Measurements from ENCODE around the gene CERS6.

CERS6 gene

GRCh38 chr2:168432100-168432499, 24.0 kb upstream of the CERS6 start:
- Mint-ChIP-seq H3K9me3 (no peaks in the 10 kb centered on the region), H3K27me3 (ENCODE audit: low read depth) (no peaks in the 10 kb centered on the region), H3K4me1 (ENCODE audit: low read depth) (peaks cover 45% of the 10 kb centered on the region), H3K4me3 (peak overlapping the region; percentile 25), H3K36me3 (ENCODE audit: low read depth) (peaks cover 3% of the 10 kb centered on the region), H3K27ac (peak overlapping the region; percentile 11)
- no peak for DNase-seq (ENCODE audit: low spot score)

DNA sequence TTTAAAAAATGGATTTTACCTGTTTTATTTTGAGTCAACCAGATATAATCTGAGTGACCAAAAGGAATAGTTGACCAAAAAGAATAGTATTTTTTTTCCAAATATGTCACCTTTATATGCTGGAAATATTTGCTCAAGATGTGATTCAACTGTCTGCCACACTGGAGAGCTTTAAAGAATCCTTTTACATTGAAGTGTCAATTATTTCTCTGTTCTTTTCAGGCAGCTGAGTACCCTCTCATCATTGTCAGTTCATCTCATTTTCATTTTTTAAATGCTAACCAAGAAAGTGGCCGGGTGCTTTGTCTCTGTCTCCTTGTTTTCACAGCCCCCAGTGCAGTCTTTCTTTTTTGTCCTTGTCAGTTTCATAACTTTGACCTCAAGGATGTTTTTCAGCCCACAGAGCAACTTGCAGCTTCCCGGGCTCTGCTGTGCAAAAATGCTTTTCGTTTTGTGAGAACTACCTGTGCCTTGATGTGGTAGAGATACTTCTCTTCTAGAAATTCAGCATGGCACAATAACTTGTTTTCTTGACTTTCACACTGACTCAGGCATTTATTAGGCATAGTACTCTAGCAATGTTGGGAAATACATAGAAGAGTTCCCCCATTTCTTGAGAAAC, 23.4 kb upstream of the CERS6 start:
- peaks cover 42% of the 10 kb centered on the region for H3K4me1 Mint-ChIP-seq (ENCODE audit: low read depth)
- H3K4me3 Mint-ChIP-seq: peak overlapping the region; percentile 70
- peak overlapping the region; percentile 73 for H3K27ac Mint-ChIP-seq
- peaks cover 3% of the 10 kb centered on the region for H3K36me3 Mint-ChIP-seq (ENCODE audit: low read depth)
- H3K9me3 Mint-ChIP-seq: no peaks in the 10 kb centered on the region
- H3K27me3 Mint-ChIP-seq (ENCODE audit: low read depth): no peaks in the 10 kb centered on the region
- DNase-seq (ENCODE audit: low spot score): peak; percentile 54

- Mint-ChIP-seq H3K4me1 (ENCODE audit: low read depth) (peaks cover 40% of the 10 kb centered on the region), H3K4me3 (peak overlapping the region; percentile 51), H3K36me3 (ENCODE audit: low read depth) (peaks cover 3% of the 10 kb centered on the region), H3K27ac (no peak overlapping the region), H3K27me3 (ENCODE audit: low read depth) (no peaks in the 10 kb centered on the region), H3K9me3 (no peaks in the 10 kb centered on the region)
- no peak for DNase-seq (ENCODE audit: low spot score)
Observed at GRCh38 chr2:168433527-168433926, 22.5 kb upstream of the CERS6 start.

GRCh38 chr2:168434146-168434545, 21.9 kb upstream of the CERS6 start:
- DNase-seq (ENCODE audit: low spot score): no peak
- Mint-ChIP-seq H3K9me3 (no peaks in the 10 kb centered on the region), H3K27me3 (ENCODE audit: low read depth) (no peaks in the 10 kb centered on the region), H3K4me1 (ENCODE audit: low read depth) (peaks cover 40% of the 10 kb centered on the region), H3K27ac (no peak overlapping the region), H3K4me3 (no peak overlapping the region), H3K36me3 (ENCODE audit: low read depth) (peaks cover 3% of the 10 kb centered on the region)

GRCh38 chr2:168436840-168437239, 19.2 kb upstream of the CERS6 start:
- H3K27me3 Mint-ChIP-seq (ENCODE audit: low read depth): no peaks in the 10 kb centered on the region
- H3K9me3 Mint-ChIP-seq: no peaks in the 10 kb centered on the region
- H3K4me3 Mint-ChIP-seq: no peak overlapping the region
- no peak for DNase-seq (ENCODE audit: low spot score)
- H3K27ac Mint-ChIP-seq: no peak overlapping the region
- peaks cover 31% of the 10 kb centered on the region for H3K4me1 Mint-ChIP-seq (ENCODE audit: low read depth)
- H3K36me3 Mint-ChIP-seq (ENCODE audit: low read depth): no peaks in the 10 kb centered on the region

- no peak for DNase-seq (ENCODE audit: low spot score)
- Mint-ChIP-seq H3K4me3 (no peak overlapping the region), H3K4me1 (ENCODE audit: low read depth) (peaks cover 16% of the 10 kb centered on the region), H3K27ac (no peak overlapping the region), H3K36me3 (ENCODE audit: low read depth) (no peaks in the 10 kb centered on the region), H3K27me3 (ENCODE audit: low read depth) (no peaks in the 10 kb centered on the region), H3K9me3 (peaks cover under 1% of the 10 kb centered on the region)
Observed at GRCh38 chr2:168438553-168438952, 17.5 kb upstream of the CERS6 start.

GRCh38 chr2:168439536-168439935, 16.5 kb upstream of the CERS6 start:
- H3K4me1 Mint-ChIP-seq (ENCODE audit: low read depth): peaks cover 9% of the 10 kb centered on the region
- peaks cover 3% of the 10 kb centered on the region for H3K36me3 Mint-ChIP-seq (ENCODE audit: low read depth)
- H3K27me3 Mint-ChIP-seq (ENCODE audit: low read depth): no peaks in the 10 kb centered on the region
- no peak overlapping the region for H3K27ac Mint-ChIP-seq
- no peak for DNase-seq (ENCODE audit: low spot score)
- peaks cover 11% of the 10 kb centered on the region for H3K9me3 Mint-ChIP-seq
- no peak overlapping the region for H3K4me3 Mint-ChIP-seq

DNA sequence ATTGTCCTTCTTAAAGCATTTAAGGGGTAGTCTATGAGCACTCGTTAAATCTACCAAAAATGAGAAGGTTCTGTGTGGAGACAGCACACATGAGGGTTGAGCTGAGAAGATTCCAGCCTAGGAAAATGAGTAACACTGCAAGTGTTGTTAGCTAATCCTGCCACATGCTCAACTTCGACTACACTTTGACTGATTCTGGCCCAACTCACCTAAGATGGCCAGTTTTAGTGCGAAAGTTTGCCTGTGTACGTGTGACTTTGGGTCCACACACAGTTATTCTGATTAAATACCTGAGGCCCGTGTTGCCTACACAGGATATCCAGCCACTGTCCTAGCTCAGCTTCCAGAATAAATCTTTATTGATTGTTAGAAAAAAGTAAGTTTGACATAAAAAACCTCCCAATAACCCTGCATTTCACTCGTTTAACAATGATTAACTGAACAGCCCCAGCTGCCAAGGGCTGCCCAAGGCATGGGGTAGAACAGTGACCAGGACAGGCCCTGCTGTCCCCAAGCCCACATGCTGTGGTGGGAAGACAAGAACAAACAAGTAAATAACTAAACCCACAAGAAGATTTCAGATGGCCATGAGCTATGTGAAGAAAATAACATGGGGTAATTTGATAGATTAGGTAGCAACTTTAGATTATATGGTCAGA, 14.7 kb upstream of the CERS6 start:
- H3K4me3 Mint-ChIP-seq: no peak overlapping the region
- H3K27ac Mint-ChIP-seq: no peak overlapping the region
- peaks cover 6% of the 10 kb centered on the region for H3K4me1 Mint-ChIP-seq (ENCODE audit: low read depth)
- peaks cover 6% of the 10 kb centered on the region for H3K36me3 Mint-ChIP-seq (ENCODE audit: low read depth)
- no peaks in the 10 kb centered on the region for H3K27me3 Mint-ChIP-seq (ENCODE audit: low read depth)
- peaks cover 26% of the 10 kb centered on the region for H3K9me3 Mint-ChIP-seq
- DNase-seq (ENCODE audit: low spot score): no peak

GRCh38 chr2:168443818-168444217, 12.3 kb upstream of the CERS6 start:
- no peak for DNase-seq (ENCODE audit: low spot score)
- no peaks in the 10 kb centered on the region for H3K27me3 Mint-ChIP-seq (ENCODE audit: low read depth)
- peaks cover 31% of the 10 kb centered on the region for H3K9me3 Mint-ChIP-seq
- H3K4me3 Mint-ChIP-seq: no peak overlapping the region
- peaks cover 9% of the 10 kb centered on the region for H3K36me3 Mint-ChIP-seq (ENCODE audit: low read depth)
- H3K4me1 Mint-ChIP-seq (ENCODE audit: low read depth): no peaks in the 10 kb centered on the region
- no peak overlapping the region for H3K27ac Mint-ChIP-seq

DNA sequence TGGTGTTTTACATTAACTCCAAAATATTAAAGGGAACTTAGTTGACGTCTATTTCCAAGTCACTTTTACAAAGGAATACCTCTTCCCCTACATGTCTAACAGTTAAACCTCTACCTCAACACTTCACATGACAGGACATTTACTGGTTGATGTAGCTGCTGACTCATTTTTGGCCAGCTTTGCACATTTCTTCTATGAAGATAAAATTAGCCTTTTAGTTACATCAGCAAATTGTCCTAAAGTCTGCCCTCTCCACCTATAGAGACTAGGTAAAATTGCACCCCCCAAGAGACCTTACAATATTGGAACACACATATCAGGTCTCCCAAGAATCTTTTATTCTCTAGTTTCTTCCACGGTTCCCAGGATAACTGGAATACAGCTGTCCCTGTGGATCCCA, 10.1 kb upstream of the CERS6 start:
- Mint-ChIP-seq H3K36me3 (ENCODE audit: low read depth) (peaks cover 9% of the 10 kb centered on the region), H3K4me1 (ENCODE audit: low read depth) (peaks cover 4% of the 10 kb centered on the region), H3K27ac (no peak overlapping the region), H3K27me3 (ENCODE audit: low read depth) (no peaks in the 10 kb centered on the region), H3K4me3 (no peak overlapping the region), H3K9me3 (peaks cover 31% of the 10 kb centered on the region)
- DNase-seq (ENCODE audit: low spot score): no peak

DNA sequence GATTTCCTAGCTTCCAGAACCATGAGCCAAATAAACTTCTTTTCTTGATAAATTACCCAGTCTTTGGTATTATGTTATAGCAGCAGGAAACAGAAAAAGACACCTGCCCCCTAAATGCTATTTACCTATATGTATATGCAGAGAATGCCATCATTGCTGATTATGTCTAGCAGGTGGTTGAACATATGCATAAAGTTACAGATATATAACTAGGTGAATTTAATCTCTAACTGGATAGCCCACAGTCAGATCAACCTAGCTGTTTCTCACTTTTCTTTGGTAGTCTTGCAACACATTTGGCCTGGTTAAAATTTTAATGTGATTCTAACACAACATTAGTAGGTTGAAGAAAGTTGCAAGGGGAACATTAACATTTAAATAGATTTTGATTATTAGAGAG, 7.1 kb upstream of the CERS6 start:
- Mint-ChIP-seq H3K9me3 (peaks cover 26% of the 10 kb centered on the region), H3K27ac (no peak overlapping the region), H3K4me3 (no peak overlapping the region)

DNA sequence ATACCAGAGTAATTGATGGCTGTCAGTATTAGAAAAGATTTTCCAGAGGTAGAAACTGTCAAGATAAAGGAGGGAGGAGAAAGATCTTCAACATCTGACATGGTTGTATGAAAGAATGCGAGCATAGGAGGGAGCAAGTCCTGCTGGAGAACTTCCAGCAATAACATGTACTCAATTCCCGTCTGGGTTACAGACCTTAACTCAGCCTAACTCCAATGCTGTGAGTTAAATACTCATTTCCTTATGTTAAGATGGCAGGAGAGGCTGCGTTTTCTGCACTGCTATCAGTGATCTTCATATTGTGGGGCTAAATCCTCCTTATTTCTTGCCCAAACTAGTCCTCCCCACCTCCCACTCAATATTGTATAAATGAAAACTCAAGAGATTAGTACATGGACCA, 6.7 kb upstream of the CERS6 start:
- H3K4me1 Mint-ChIP-seq (ENCODE audit: low read depth): peaks cover 8% of the 10 kb centered on the region
- peaks cover 6% of the 10 kb centered on the region for H3K36me3 Mint-ChIP-seq (ENCODE audit: low read depth)
- no peak overlapping the region for H3K4me3 Mint-ChIP-seq
- peaks cover 22% of the 10 kb centered on the region for H3K9me3 Mint-ChIP-seq
- H3K27ac Mint-ChIP-seq: no peak overlapping the region
- no peak for DNase-seq (ENCODE audit: low spot score)
- no peaks in the 10 kb centered on the region for H3K27me3 Mint-ChIP-seq (ENCODE audit: low read depth)

More for the DNA sequence above, 7.1 kb upstream of the CERS6 start:
- no peaks in the 10 kb centered on the region for H3K27me3 Mint-ChIP-seq (ENCODE audit: low read depth)
- peaks cover 8% of the 10 kb centered on the region for H3K4me1 Mint-ChIP-seq (ENCODE audit: low read depth)
- H3K36me3 Mint-ChIP-seq (ENCODE audit: low read depth): peaks cover 9% of the 10 kb centered on the region
- no peak for DNase-seq (ENCODE audit: low spot score)

DNA sequence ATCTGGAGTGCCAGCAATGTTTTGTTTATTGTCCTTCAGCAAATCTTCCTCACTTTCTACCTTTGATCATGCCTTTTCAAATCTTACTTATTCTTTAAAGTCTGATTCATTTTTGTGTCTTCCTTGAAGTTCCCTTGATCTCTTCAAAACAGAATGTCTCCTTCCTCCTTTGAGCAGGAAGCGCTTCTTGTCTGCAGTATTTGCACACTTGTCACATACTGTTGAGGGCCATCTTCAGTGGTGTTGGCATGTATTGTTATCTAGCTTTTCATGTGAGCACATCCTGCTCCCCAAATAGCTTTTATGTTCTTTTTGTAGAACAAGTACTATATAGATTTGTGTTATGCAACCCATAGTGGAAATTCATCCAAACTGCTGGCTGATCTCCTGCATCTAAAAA, 5.9 kb upstream of the CERS6 start:
- Mint-ChIP-seq H3K9me3 (peaks cover 15% of the 10 kb centered on the region), H3K4me1 (ENCODE audit: low read depth) (peaks cover 8% of the 10 kb centered on the region), H3K27me3 (ENCODE audit: low read depth) (no peaks in the 10 kb centered on the region), H3K27ac (peak overlapping the region; percentile 52), H3K36me3 (ENCODE audit: low read depth) (peaks cover 5% of the 10 kb centered on the region), H3K4me3 (no peak overlapping the region)
- no peak for DNase-seq (ENCODE audit: low spot score)

DNA sequence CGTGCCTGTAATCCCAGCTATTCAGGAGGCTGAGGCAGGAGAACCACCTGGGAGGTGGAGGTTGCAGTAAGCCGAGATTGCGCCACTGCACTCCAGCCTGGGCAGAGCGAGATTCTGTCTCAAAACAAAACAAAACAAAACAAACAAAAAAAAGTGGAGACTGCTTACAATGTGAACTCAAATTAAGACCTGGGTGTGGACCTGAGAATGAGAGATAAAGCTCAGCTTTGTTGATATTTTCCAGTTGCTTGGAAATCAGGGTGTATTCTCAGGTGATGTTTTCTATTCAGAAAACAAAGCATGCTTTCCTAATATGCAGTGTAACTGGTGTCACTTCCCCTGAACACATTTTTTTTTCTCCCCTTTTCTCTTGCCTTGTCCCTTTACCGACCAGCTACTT, 5.3 kb upstream of the CERS6 start:
- Mint-ChIP-seq H3K4me3 (no peak overlapping the region), H3K27me3 (ENCODE audit: low read depth) (no peaks in the 10 kb centered on the region), H3K4me1 (ENCODE audit: low read depth) (peaks cover 8% of the 10 kb centered on the region), H3K36me3 (ENCODE audit: low read depth) (peaks cover 5% of the 10 kb centered on the region), H3K9me3 (peaks cover 12% of the 10 kb centered on the region), H3K27ac (no peak overlapping the region)
- DNase-seq (ENCODE audit: low spot score): no peak

- no peaks in the 10 kb centered on the region for H3K36me3 Mint-ChIP-seq (ENCODE audit: low read depth)
- no peak for DNase-seq (ENCODE audit: low spot score)
- no peak overlapping the region for H3K4me3 Mint-ChIP-seq
- no peak overlapping the region for H3K27ac Mint-ChIP-seq
- H3K9me3 Mint-ChIP-seq: no peaks in the 10 kb centered on the region
- H3K4me1 Mint-ChIP-seq (ENCODE audit: low read depth): peaks cover 14% of the 10 kb centered on the region
- no peaks in the 10 kb centered on the region for H3K27me3 Mint-ChIP-seq (ENCODE audit: low read depth)
Observed at GRCh38 chr2:168452781-168453180, 3.3 kb upstream of the CERS6 start.
